ENCODE results near the gene RASSF3. TPM values are rescaled to one million over a fixed set of nuclear protein-coding genes. Genes with fewer than 3 reads are reported as not detected.
"Not testable (repeated sequence)": the region's sequence is repeated elsewhere in the genome, so short reads cannot be mapped to it uniquely, and the experiment has no call there.

The RASSF3 gene
- polyA plus RNA-seq, 3 donors, result 6.6 to 77.9 (median 14.5) TPM

DNA sequence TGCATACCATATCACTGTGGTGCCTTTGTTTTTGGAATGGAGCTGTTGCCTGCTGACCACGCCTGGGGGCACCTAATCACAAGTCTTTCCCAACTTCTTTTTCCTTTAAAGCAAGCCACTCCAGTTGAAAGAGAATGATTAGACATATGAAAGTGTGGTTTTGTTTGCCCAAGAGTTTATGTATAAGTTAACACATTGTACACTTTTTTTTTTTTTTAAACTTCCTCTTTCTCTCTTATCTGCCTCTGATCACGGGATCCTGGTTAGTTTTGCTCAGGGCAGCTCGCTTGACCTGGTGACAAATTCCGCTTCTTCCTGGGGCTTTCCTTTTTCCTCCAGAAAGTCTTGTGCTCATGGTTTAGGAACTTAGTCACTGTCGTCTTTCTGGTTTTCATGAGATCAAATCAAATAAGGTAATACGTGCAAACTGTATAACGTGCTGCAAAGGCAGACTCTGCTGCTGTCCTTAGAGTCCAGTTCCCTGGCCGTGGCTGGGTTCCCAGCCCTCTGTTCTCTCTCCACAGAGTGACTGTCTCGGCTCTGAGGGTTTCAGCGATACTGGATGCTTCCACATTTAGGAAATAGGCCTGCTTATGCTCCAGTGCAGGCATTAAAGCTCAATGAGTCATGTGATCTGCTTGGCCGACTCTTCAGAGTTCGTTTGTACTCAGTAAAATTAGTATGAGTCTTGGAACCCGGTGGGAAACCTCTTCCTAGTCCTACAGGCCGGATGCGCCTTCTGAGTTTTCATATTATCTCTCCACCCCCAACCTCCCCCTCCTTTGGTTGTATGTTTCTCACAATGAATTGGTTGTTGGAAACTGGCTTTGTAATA is 15.2 kb downstream of the RASSF3 start:
- WGBS (ENCODE audit: insufficient coverage), result 0% methylated on average over 7 of the region's 15 CpGs
- H3K79me2 ChIP-seq (ENCODE audit: insufficient read depth, low read length), result peaks cover 94% of the 10 kb centered on the region
- Mint-ChIP-seq H3K4me3 (peak overlapping the region; percentile 72 to 78), H3K27ac (peak overlapping the region; percentile 97 to 99 (median 99)), H3K36me3 (peaks cover 19 to 27% of the 10 kb centered on the region in 2 donors), H3K27me3 (ENCODE audit: low read depth in 3 of 3) (peaks cover 0 to 2% (median 0%) of the 10 kb centered on the region in 3 donors), H3K4me1 (peaks cover 73% of the 10 kb centered on the region), H3K9me3 (no peaks in the 10 kb centered on the region)
- intact Hi-C loops (cut with micrococcal nuclease), result loop anchor here in 1 of 2 donors (2.0 to 10.0 kb wide), 3 partner anchors 15 to 171 kb away; partner anchors contain the start of genes RASSF3 and TBK1
- DNase-seq, result peak; percentile 95 to 99 (median 95)
- peaks cover 8 to 16% of the 10 kb centered on the region in 2 donors for H3K36me3 ChIP-seq (replicated peaks in 1 of 2; ENCODE audit: control insufficient read depth in 1 of 2, insufficient read depth in 2 of 2, low read length in 2 of 2)
- peak overlapping the region; percentile 33 for H2AFZ ChIP-seq (ENCODE audit: insufficient read depth, low read depth, low read length, poor library complexity, severe bottlenecking)
- H3K27ac ChIP-seq (ENCODE audit: low read depth in 1 of 2, low read length in 2 of 2), result peak overlapping the region; percentile 96 to 97
- no peaks in the 10 kb centered on the region for H3K27me3 ChIP-seq (ENCODE audit: control insufficient read depth in 2 of 2, insufficient read depth in 2 of 2, low read length in 2 of 2)
- peak overlapping the region; percentile 74 for H3K9ac ChIP-seq (ENCODE audit: insufficient read depth, low read length, poor library complexity, severe bottlenecking)
- peaks cover 56% of the 10 kb centered on the region for H4K20me1 ChIP-seq (ENCODE audit: insufficient read depth, low read length)
- TF ChIP-seq, protein P1, sequence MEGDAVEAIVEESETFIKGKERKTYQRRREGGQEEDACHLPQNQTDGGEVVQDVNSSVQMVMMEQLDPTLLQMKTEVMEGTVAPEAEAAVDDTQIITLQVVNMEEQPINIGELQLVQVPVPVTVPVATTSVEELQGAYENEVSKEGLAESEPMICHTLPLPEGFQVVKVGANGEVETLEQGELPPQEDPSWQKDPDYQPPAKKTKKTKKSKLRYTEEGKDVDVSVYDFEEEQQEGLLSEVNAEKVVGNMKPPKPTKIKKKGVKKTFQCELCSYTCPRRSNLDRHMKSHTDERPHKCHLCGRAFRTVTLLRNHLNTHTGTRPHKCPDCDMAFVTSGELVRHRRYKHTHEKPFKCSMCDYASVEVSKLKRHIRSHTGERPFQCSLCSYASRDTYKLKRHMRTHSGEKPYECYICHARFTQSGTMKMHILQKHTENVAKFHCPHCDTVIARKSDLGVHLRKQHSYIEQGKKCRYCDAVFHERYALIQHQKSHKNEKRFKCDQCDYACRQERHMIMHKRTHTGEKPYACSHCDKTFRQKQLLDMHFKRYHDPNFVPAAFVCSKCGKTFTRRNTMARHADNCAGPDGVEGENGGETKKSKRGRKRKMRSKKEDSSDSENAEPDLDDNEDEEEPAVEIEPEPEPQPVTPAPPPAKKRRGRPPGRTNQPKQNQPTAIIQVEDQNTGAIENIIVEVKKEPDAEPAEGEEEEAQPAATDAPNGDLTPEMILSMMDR (IDR thresholded peaks at IDR 0.05), result no peak
- H3K4me1 ChIP-seq (ENCODE audit: control insufficient read depth in 1 of 2, insufficient read depth in 2 of 2, low read length in 2 of 2), result peaks cover 79 to 81% of the 10 kb centered on the region in 2 donors
- peak overlapping the region; percentile 75 for H3K4me2 ChIP-seq (replicated peaks; ENCODE audit: extremely low read depth, low read length, poor library complexity, severe bottlenecking)
- peak overlapping the region; percentile 13 to 59 (median 39) for H3K4me3 ChIP-seq (replicated peaks in 1 of 3; ENCODE audit: low read depth in 2 of 3, low read length in 3 of 3)
- H3K9me3 ChIP-seq (replicated peaks in 1 of 2; ENCODE audit: control insufficient read depth in 1 of 2, insufficient read depth in 1 of 2, low read length in 2 of 2), result no peaks in the 10 kb centered on the region

DNA sequence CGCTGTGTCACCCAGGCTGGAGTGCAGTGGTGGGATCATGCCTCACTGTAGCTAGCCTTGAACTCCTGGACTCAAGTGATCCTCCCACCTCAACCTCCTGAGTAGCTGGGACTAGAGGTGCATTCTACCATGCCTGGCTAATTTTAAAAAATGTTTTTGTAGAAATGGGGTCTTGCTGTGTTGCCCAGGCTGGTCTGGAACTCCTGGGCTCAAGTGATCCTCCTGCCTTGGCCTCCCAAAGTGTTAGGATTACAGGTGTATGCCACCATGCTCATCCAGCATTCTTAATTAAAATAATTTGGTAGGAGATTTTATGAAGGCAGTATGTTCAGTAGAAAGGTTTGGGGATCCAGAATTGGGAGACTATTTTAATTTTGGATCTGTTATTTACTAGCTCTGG is 16.3 kb downstream of the RASSF3 start:
- Histone ChIP-seq H3K79me2 (ENCODE audit: insufficient read depth, low read length) (peaks cover 94% of the 10 kb centered on the region), H3K36me3 (replicated peaks in 1 of 2; ENCODE audit: control insufficient read depth in 1 of 2, insufficient read depth in 2 of 2, low read length in 2 of 2) (peaks cover 14 to 27% of the 10 kb centered on the region in 2 donors), H3K27ac (ENCODE audit: low read depth in 1 of 2, low read length in 2 of 2) (peak overlapping the region; percentile 96 to 97), H3K4me2 (replicated peaks; ENCODE audit: extremely low read depth, low read length, poor library complexity, severe bottlenecking) (peak overlapping the region; percentile 75), H3K4me1 (ENCODE audit: control insufficient read depth in 1 of 2, insufficient read depth in 2 of 2, low read length in 2 of 2) (peaks cover 72 to 78% of the 10 kb centered on the region in 2 donors), H3K4me3 (replicated peaks in 1 of 3; ENCODE audit: low read depth in 2 of 3, low read length in 3 of 3) (peak overlapping the region in 1 of 3 experiments; percentile 59), H4K20me1 (ENCODE audit: insufficient read depth, low read length) (peaks cover 62% of the 10 kb centered on the region)
- not testable (repeated sequence) for H3K4me3 Mint-ChIP-seq; DNase-seq; H3K9ac ChIP-seq (ENCODE audit: insufficient read depth, low read length, poor library complexity, severe bottlenecking); H3K9me3 Mint-ChIP-seq; H3K27me3 Mint-ChIP-seq (ENCODE audit: low read depth in 3 of 3); H3K27me3 ChIP-seq (ENCODE audit: control insufficient read depth in 2 of 2, insufficient read depth in 2 of 2, low read length in 2 of 2); H3K9me3 ChIP-seq (replicated peaks in 1 of 2; ENCODE audit: control insufficient read depth in 1 of 2, insufficient read depth in 1 of 2, low read length in 2 of 2); H2AFZ ChIP-seq (ENCODE audit: insufficient read depth, low read depth, low read length, poor library complexity, severe bottlenecking)
- Mint-ChIP-seq H3K27ac (peak overlapping the region; percentile 94 to 99 (median 98)), H3K4me1 (peaks cover 77% of the 10 kb centered on the region), H3K36me3 (peaks cover 30 to 38% of the 10 kb centered on the region in 2 donors)
- intact Hi-C loops (cut with micrococcal nuclease), result loop anchor here in 1 of 2 donors (5.0 to 10.0 kb wide), 2 partner anchors 71 to 172 kb away; partner anchors contain the start of gene TBK1
- WGBS (ENCODE audit: insufficient coverage), result no CpG with 5 or more reads among the region's 1 CpG

Measured in CD14-positive monocyte (primary cell).